H9 (cell line): ENCODE results near the gene AGBL4. TPM values are rescaled to one million over a fixed set of nuclear protein-coding genes. Genes with fewer than 3 reads are reported as not detected.

Source experiments
- DNase-seq: peaks from one replicate; pipeline ENCODE4 v3.0.0-alpha.2; 2017
- H2AFZ ChIP-seq: one replicate; pipeline ENCODE4 v1.6.1; 2013; ENCODE audit warnings: mild to moderate bottlenecking, low read length, control low read depth, moderate library complexity
- H2AK5ac ChIP-seq: 2 replicates; pipeline ENCODE4 v1.6.1; 2013; ENCODE audit warnings: low read length, control low read depth, mixed read lengths; ENCODE audit not compliant: insufficient read length
- H2BK120ac ChIP-seq: one replicate; pipeline ENCODE4 v1.6.1; 2013; ENCODE audit warnings: low read depth, mild to moderate bottlenecking, low read length, control low read depth, inconsistent platforms; ENCODE audit not compliant: poor library complexity, severe bottlenecking
- H2BK12ac ChIP-seq: 2 replicates; pipeline ENCODE4 v1.6.1; 2013; ENCODE audit warnings: low read length, control low read depth, mixed read lengths, low read depth; ENCODE audit not compliant: insufficient read length
- H2BK15ac ChIP-seq: 2 replicates; pipeline ENCODE4 v1.6.1; 2013; ENCODE audit warnings: low read depth, low read length, control low read depth
- H2BK20ac ChIP-seq: one replicate; pipeline ENCODE4 v1.6.1; 2013; ENCODE audit warnings: low read depth, mild to moderate bottlenecking, low read length, control low read depth, inconsistent platforms; ENCODE audit not compliant: poor library complexity, severe bottlenecking
- H2BK5ac ChIP-seq: 2 replicates; pipeline ENCODE4 v1.6.1; 2013; ENCODE audit warnings: low read length, control low read depth, mixed read lengths; ENCODE audit not compliant: insufficient read length
- H3K14ac ChIP-seq: 2 replicates; pipeline ENCODE4 v1.6.1; 2013; ENCODE audit warnings: low read length, control low read depth; ENCODE audit not compliant: insufficient read depth
- H3K18ac ChIP-seq: 2 replicates; pipeline ENCODE4 v1.6.1; 2013; ENCODE audit warnings: low read depth, mild to moderate bottlenecking, mixed read lengths, low read length, control low read depth; ENCODE audit not compliant: insufficient read length
- H3K23ac ChIP-seq: 2 replicates; pipeline ENCODE4 v1.6.1; 2013; ENCODE audit warnings: low read length, control low read depth, mixed read lengths, low read depth; ENCODE audit not compliant: insufficient read length
- H3K23me2 ChIP-seq: 2 replicates; pipeline ENCODE4 v1.6.1; 2013; ENCODE audit warnings: low read depth, mild to moderate bottlenecking, mixed read lengths, low read length, control low read depth; ENCODE audit not compliant: insufficient read length, poor library complexity, severe bottlenecking
- H3K27ac ChIP-seq: 2 replicates; pipeline ENCODE4 v1.5.1; 2013; ENCODE audit warnings: low read length, control low read depth, mixed read lengths, low read depth; ENCODE audit not compliant: insufficient read length
- H3K27me3 ChIP-seq: 2 replicates; pipeline ENCODE4 v1.6.1; 2013; ENCODE audit warnings: low read length, control low read depth, inconsistent platforms; ENCODE audit not compliant: insufficient read depth
- H3K4ac ChIP-seq: 2 replicates; pipeline ENCODE4 v1.6.1; 2013; ENCODE audit warnings: low read depth, mild to moderate bottlenecking, control low read depth, inconsistent platforms, low read length, moderate library complexity
- H3K4me1 ChIP-seq: 2 replicates; pipeline ENCODE4 v1.6.1; 2013; ENCODE audit warnings: low read length, control low read depth, inconsistent platforms; ENCODE audit not compliant: insufficient read depth
- H3K4me2 ChIP-seq: 2 replicates; pipeline ENCODE4 v1.6.1; 2013; ENCODE audit warnings: low read length, control low read depth, mixed read lengths; ENCODE audit not compliant: insufficient read length, insufficient read depth
- H3K56ac ChIP-seq: 2 replicates; pipeline ENCODE4 v1.6.1; 2013; ENCODE audit warnings: low read depth, mild to moderate bottlenecking, mixed read lengths, low read length, control low read depth; ENCODE audit not compliant: insufficient read length
- H3K79me1 ChIP-seq: 2 replicates; pipeline ENCODE4 v1.6.1; 2013; ENCODE audit warnings: low read depth, mild to moderate bottlenecking, moderate library complexity, low read length, control low read depth, inconsistent platforms; ENCODE audit not compliant: insufficient read depth, poor library complexity, severe bottlenecking
- H3K79me2 ChIP-seq: 2 replicates; pipeline ENCODE4 v1.6.1; 2013; ENCODE audit warnings: low read length, control low read depth, inconsistent platforms; ENCODE audit not compliant: insufficient read depth
- H3K9ac ChIP-seq: 2 replicates; pipeline ENCODE4 v1.6.1; 2013; ENCODE audit warnings: low read length, control low read depth, mixed read lengths; ENCODE audit not compliant: insufficient read length; ENCODE audit errors: extremely low read depth
- H3K9me3 ChIP-seq: one replicate; pipeline ENCODE4 v1.6.1; 2013; ENCODE audit warnings: low read depth, low read length, inconsistent platforms; ENCODE audit not compliant: control insufficient read depth
- H3T11ph ChIP-seq: one replicate; pipeline ENCODE4 v1.6.1; 2013; ENCODE audit warnings: mild to moderate bottlenecking, low read length, control low read depth, inconsistent platforms
- H4K20me1 ChIP-seq: one replicate; pipeline ENCODE4 v1.6.1; 2013; ENCODE audit not compliant: control insufficient read depth, insufficient read length, insufficient read depth
- H4K5ac ChIP-seq: 2 replicates; pipeline ENCODE4 v1.6.1; 2013; ENCODE audit warnings: low read depth, mild to moderate bottlenecking, mixed read lengths, low read length, control low read depth; ENCODE audit not compliant: insufficient read length
- H4K8ac ChIP-seq: replicated peaks from 2 replicates; pipeline ENCODE4 v1.6.1; 2013; ENCODE audit warnings: low read length, control low read depth, mixed read lengths, low read depth; ENCODE audit not compliant: insufficient read length
- H4K91ac ChIP-seq: 2 replicates; pipeline ENCODE4 v1.6.1; 2013; ENCODE audit warnings: low read depth, mild to moderate bottlenecking, moderate library complexity, mixed read lengths, low read length, control low read depth; ENCODE audit not compliant: insufficient read length
- H3K27ac Mint-ChIP-seq, 3 experiments: 2 replicates in 2 of 3; 3 replicates in 1 of 3; pipeline ENCODE4 v1.8.0; 2020 to 2021; ENCODE audit warnings: mixed read lengths in 3 of 3, mild to moderate bottlenecking in 1 of 3, moderate library complexity in 1 of 3
- H3K27me3 Mint-ChIP-seq: 2 replicates; pipeline ENCODE4 v1.8.0; 2021; ENCODE audit warnings: low read depth, mild to moderate bottlenecking, moderate library complexity, mixed read lengths
- H3K36me3 Mint-ChIP-seq, 3 experiments: 2 replicates in 2 of 3; 3 replicates in 1 of 3; pipeline ENCODE4 v1.8.0; 2020 to 2021; ENCODE audit warnings: low read depth in 3 of 3, mixed read lengths in 3 of 3; ENCODE audit not compliant: insufficient read depth in 1 of 3
- H3K4me1 Mint-ChIP-seq, 2 experiments: 2 replicates each; pipeline ENCODE4 v1.8.0; 2020; ENCODE audit warnings: mixed read lengths in 2 of 2
- H3K4me3 Mint-ChIP-seq, 2 experiments: 2 replicates in 1 of 2; 3 replicates in 1 of 2; pipeline ENCODE4 v1.8.0; 2020 to 2021; ENCODE audit warnings: mild to moderate bottlenecking in 2 of 2, mixed read lengths in 2 of 2, moderate library complexity in 1 of 2
- H3K9me3 Mint-ChIP-seq, 2 experiments: 2 replicates in 1 of 2; 3 replicates in 1 of 2; pipeline ENCODE4 v1.8.0; 2020; ENCODE audit warnings: mild to moderate bottlenecking in 2 of 2, mixed read lengths in 2 of 2, moderate library complexity in 1 of 2
- CTCF ChIP-seq: fragments of 200-600 bp; sonication (generic); conservative IDR thresholded peaks from 3 replicates; pipeline ENCODE4 v1.8.0; 2021; ENCODE audit warnings: antibody characterized with exemption, mild to moderate bottlenecking
- WGBS: extraction: QIAGEN DNeasy Blood & Tissue Kit; methylation state at CpG from one replicate; pipeline ENCODE4 v1.1.7; 2013; ENCODE audit warnings: missing lambda C conversion rate, low lambda C conversion rate, mixed read lengths; ENCODE audit not compliant: insufficient read length; ENCODE audit errors: extremely low coverage; 5-methylcytosine and 5-hydroxymethylcytosine counted together
- total RNA-seq: library from RNA; stranded (reverse); gene quantifications from 2 replicates; pipeline ENCODE4 v1.2.1, GENCODE V29; 2021

The AGBL4 gene
- total RNA-seq, 1 experiment from 2014 or later = not detected

GRCh38 chr1:48679859-48680258 is 1343.9 kb downstream of the AGBL4 start:
- H3K27me3 ChIP-seq = no peaks in the 10 kb centered on the region
- no peak for DNase-seq
- H3K23ac ChIP-seq = no peak overlapping the region
- no peak overlapping the region for H4K8ac ChIP-seq
- no peak for TF ChIP-seq CTCF
- H3K79me2 ChIP-seq = no peaks in the 10 kb centered on the region
- no peaks in the 10 kb centered on the region for H3K9me3 ChIP-seq
- H2BK5ac ChIP-seq = no peak overlapping the region
- H3K79me1 ChIP-seq = no peaks in the 10 kb centered on the region
- peaks cover 4% of the 10 kb centered on the region; the same call in 1 of the 2 replicates for H3K4me1 ChIP-seq
- WGBS = no CpG with 5 or more reads among the region's 6 CpGs
- H2BK15ac ChIP-seq = no peak overlapping the region
- Mint-ChIP-seq H3K4me3 (no peak overlapping the region), H3K27me3 (peaks cover 8% of the 10 kb centered on the region), H3K4me1 (peaks cover 17 to 23% of the 10 kb centered on the region in 2 experiments), H3K27ac (no peak overlapping the region), H3K36me3 (no peaks in the 10 kb centered on the region), H3K9me3 (no peaks in the 10 kb centered on the region)
- H3K27ac ChIP-seq = no peak overlapping the region
- H3K4me2 ChIP-seq = no peak overlapping the region
- H3K23me2 ChIP-seq = no peaks in the 10 kb centered on the region
- no peak overlapping the region for H3K4ac ChIP-seq
- H2AFZ ChIP-seq = no peak overlapping the region
- no peak overlapping the region for H3K56ac ChIP-seq
- no peak overlapping the region for H4K91ac ChIP-seq
- H4K20me1 ChIP-seq = no peaks in the 10 kb centered on the region
- no peak overlapping the region for H4K5ac ChIP-seq
- no peak overlapping the region for H3T11ph ChIP-seq
- no peak overlapping the region for H3K18ac ChIP-seq
- no peak overlapping the region for H2BK120ac ChIP-seq
- no peak overlapping the region for H3K14ac ChIP-seq
- no peak overlapping the region for H3K9ac ChIP-seq
- H2BK12ac ChIP-seq = no peak overlapping the region
- H2AK5ac ChIP-seq = no peak overlapping the region
- H2BK20ac ChIP-seq = no peak overlapping the region
